Right hindlimb (tissue), 1 donor: Measurements from ENCODE around the gene TRPM8.
"Not testable (repeated sequence)": the region's sequence is repeated elsewhere in the genome, so short reads cannot be mapped to it uniquely, and the experiment has no call there.

Experiments
- DNase-seq: peaks from one replicate; pipeline ENCODE4 v3.0.0-alpha.2; 2018

The TRPM8 gene

DNA sequence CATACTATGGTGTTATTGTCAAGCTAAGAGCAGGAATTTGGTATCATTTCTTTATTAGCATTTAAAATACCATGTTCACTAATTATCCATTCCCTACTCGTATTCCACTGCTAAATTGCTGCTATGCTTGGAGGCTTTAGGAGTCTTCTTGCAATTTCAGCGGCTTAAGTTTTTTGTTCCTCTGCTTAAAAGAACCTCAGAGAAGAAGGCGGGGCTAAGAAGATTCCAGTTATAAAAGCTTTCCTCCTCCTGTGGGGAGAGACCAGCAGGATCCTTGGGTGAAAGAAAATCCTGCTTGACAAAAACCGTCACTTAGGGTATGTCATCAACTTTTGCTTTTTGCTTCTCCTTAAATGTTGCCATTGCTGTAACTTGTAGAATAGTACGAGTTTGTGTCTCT lies at the start of gene TRPM8:
Gene TRPM8 (plus strand): TSS at position 258 of the 400 bp plus-strand sequence. CDS start 9,165 bp downstream, outside the sequence.
- DNase-seq, result no peak

DNA sequence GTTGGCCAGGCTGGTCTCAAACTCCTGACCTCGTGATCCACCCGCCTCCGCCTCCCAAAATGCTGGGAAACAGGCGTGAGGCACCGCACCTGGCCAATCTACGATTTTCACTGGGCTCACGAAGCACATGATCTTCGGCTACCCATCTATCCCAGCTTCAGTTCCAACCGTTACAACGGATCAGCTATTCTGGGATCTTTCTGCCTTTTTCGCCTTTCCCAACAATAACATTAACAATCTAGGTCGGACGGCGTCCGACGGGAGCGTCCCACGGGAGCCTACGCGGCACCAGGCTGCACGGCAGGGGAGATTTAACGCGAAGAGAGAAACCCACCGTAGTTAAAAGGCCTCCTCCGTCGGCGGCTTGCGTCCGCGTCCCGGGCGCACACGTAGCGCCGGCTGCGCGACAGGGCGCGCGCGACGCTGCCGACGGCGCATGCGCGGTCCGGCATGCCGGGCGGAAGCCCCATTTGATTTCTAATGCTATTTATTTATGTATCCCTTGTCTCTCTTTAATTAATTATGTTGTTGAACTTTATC lies 49.1 kb upstream of the TRPM8 start, which contains the start of gene MSL3B:
Gene MSL3B (minus strand): TSS at position 394 of the 540 bp plus-strand sequence.
- peak; percentile 40 for DNase-seq

DNA sequence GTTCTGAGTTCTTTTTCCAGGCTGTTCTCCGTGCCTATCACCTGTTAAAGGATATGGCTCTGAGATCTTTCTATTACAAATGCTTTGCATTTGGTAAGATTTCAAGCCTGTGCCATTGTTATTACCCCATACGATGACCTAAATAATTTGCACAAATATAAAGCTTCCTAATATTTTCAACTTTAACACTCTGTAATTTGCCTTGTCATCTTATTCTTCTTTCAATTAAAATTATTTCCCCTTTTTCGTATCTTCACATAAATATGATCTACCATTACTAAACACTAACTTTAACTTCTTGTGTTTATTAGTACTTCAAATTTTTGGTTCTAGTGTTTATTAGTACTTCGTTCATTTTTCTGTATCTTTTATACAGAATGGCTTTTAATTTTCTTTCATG lies 45.7 kb upstream of the TRPM8 start:
- no peak for DNase-seq

DNA sequence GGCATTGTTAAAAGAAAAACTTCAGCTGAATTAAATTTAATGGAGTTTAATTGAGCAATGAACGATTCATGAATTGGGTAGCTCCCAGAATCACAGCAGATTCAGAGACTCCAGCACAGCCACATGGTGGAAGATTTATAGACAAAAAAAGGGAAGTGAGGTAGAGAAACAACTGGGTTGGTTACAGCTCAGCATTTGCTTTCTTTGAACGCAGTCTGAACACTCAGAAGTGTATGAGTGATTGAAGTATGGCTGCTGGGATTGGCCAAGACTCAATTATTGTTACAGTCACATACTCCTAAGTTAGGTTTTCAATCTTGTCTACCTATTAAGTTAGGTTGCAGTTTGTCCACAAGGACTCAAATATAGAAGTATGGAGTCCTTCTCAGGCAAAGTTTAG lies 45.0 kb upstream of the TRPM8 start:
- DNase-seq, result not testable (repeated sequence)

DNA sequence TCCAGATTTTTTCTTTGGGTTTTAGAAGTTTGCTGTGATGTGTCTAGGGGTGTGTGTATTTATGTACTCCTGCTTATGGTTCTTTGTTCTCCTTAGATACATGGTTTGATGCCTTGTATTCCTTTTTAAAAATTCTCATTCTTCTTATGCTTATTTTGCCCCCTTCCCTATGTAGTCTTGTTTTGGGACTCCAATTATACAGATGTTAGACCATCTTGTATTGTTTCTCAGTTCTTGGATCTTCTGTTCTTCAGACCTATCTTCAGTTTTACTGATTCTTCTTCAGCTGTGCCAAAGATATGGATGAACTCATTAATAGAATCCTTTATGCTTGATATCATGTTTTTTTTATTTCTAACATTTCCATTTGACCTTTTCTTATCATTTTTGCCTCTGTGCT lies 34.8 kb upstream of the TRPM8 start:
- DNase-seq, result no peak

DNA sequence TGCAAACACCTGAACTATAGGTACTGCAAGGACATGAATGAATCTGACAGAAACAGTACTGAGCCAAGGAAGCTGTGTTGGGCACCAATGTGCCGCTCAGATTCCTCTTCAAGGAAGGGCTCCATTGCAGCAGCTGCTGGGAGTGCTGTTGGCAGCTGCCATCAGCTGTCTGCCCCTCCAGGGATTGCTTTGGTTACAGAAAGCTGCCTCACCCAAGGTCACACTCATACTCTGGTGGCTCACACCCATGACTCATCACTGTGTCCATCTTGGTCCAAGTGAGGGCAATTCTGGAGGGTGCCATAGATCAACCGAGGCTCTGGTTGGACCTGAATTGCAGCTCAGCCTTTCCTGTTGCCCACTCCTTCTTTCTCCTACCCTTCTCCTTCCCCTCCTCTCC lies 24.4 kb upstream of the TRPM8 start:
- DNase-seq, result peak; percentile 29

DNA sequence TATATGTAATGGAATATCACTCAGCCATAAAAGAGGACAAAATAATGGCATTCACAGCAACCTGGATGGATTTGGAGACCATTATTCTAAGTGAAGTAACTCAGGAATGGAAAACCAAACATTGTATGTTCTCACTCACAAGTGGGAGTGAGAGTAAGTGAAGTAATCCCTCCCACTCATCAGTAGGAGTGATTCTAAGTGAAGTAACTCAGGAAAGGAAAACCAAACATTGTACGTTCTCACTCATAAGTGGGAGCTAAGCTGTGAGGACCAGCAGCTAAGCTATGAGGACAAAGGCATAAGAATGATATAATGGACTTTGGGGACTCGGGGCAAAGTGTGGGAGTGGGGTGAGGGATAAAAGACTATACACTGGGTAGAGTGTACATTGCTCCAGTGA lies 20.9 kb upstream of the TRPM8 start:
- not testable (repeated sequence) for DNase-seq

DNA sequence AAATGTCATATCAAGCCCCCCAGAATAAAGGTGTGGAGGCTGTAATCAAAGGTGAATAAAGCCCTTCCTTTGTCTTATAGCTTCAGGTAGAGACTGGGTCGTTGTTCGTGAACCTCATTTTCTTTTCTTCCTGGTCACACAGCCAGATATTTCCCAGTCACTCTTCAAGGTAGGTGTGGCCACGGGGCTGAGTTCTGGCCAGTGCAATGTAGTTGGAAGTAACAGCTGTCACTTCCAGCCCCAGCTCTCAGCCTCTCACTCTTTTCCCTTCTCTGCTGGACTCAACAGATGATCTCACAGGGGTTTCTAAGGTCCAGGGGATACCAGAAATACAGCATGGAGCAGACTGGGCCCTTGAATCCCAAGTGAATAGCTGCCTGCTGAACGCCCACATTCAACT lies 15.8 kb upstream of the TRPM8 start:
- DNase-seq, result no peak

DNA sequence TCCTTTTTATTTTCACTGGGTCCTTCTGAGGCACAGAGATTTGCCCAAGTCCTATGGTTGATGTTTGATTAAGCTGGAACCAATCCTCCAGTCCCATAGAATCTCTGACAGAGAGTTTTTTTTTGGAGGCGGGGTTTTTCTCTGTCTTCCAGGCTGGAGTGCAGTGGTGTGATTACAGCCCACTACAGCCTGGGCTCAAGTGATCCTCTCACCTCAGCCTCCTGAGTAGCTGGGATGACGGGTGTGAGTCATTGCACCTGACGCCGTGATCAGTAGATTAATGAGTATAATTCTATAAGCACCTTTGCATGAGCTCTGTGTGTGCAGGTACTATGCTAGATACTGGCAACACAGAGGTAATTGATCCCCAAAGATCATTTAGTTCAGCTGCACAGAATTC lies 15.3 kb upstream of the TRPM8 start:
- DNase-seq, result no peak

DNA sequence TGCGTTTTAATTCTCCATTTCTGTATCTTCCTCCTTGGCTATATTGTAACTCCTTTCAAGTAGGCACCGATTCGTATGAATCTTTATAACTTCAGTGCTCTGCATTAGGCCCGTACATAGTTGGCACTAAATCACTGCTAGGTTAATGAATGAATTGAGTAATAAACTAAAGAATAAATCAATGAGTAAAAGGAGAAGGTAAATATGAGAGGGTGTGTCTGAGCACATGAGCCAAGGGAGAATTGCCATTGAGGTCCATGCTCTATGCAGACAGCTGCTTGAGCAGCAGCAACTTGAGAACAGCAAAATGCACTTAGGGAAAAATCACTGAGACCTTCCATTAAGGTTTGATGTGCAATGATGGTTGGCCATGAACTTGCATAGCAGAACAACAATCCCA lies 11.2 kb upstream of the TRPM8 start:
- DNase-seq, result no peak

DNA sequence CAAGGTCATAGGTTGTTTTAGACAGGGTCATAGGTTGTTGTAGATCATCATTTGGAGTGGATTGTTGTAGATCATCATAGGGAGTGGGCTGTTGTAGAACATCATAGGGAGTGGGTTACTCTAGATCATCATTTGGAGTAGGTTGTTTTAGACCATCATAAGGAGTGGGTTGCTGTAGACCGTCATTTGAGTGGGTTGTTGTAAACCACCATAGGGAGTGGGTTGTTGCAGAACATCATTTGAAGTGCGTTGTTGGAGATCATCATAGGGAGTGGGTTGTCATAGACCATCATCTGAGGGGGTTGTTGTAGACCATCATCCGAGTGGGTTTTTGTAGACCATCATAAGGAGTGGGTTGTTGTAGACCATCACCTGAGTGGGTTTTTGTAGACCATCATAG lies 9.5 kb upstream of the TRPM8 start:
- no peak for DNase-seq

DNA sequence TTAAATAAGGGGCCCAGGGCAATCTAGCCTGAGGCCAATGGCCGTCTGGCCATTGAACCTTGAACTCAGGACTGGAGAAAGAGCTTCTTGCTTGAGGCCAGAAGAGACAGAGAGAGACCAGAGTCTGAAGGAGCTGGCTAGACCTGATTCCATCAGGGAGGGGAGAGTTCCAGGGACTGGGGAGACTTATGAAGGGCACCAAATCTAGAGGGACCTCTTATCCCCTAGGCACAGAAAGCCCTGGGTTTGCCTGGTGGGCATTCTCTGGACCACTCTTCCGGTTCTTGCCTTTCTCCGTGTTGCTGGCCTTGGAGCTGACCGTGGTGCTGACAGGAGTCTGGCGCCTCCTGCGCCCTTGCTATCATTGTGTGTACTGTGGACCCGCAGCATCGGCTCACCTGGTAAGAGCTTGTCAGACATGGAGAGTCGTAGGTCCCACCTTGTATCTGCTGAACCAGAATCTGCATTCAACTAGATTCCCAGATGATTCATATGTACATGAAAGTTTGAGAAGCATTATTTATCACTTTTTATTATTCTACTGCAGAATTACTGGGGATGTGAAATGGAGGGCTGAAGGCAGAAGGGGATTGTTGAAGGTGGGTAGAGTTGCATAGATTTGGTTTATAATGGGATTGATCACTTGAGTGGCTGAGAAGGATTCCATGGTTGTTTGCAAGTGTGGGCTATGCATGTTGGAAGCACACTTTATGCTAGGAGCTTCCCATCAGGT lies 4.3 kb upstream of the TRPM8 start:
- DNase-seq, result peak; percentile 51

DNA sequence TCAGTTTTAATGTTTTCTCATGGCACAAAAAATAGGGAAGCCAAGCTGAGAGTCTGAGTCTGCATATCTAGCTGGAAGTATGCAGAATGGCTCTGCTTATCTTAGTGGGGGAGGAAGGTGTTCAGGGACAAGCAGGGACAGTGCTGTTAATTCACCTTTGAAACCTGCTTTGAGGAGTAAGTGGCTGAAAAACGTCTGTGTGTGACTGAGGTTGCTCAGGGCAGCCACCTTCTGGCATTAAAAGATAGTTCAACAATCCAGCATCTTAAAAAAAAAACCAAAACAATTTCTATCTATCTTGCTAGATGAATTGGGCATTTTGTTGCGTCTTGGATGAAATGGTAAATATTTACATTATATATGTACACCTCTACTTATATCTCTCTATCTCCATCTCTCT lies 2.0 kb upstream of the TRPM8 start:
- DNase-seq, result no peak

DNA sequence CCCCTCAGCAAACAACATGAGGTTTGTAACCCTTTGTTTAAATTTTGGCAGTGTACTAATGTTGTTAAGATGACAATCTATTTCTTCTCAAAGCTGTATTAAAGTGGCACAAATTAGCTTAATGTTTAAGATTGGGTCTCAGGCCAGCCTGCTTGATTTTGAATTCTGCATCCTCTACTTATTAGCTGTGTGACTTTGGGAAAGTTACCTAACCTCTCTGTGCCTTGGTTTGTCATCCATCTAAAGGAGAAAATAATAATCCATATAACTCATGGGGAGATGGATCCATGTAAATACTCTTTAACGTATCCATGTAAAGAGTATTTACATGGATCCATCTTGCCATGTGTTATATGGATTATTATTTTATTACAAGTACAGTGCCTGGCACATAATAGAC lies 2.1 kb downstream of the TRPM8 start:
- no peak for DNase-seq

DNA sequence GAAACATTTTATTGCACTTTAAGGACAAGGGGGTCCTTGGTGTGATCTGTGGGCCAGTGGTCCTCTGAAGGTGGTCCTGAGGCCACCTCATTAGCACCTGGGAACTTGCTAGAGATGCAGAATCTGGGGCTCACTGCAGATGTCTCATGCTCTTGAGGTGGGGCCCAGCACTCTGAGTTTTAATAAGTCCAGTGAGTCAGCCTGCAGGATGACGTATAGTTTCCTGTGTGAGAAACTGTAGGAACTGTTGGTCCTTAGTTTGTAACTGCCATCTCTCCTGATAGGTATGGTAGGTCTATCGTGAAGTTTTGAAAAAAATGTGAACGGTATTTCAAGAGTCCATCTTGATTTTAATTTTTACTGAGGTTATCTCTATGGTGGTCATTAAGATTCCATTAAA lies 2.8 kb downstream of the TRPM8 start:
- no peak for DNase-seq

DNA sequence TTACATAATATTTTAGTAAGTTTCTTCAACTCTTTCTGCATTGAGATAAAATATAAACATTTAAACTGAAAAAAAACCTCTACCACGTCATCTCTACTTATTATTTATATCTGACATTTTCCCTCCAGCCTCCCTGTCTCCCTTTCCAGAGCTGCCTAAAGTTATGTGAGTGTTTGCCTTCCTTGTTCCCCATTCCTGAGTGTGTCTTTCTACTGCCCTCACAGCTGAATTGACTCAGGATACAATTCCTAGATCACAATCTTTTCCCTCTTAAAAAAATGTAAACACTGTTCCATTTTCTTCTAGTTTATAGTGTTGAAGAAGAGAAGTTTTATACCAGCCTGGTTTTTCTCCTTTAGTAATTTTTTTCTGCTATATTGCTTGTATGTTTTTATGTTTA lies 5.3 kb downstream of the TRPM8 start:
- no peak for DNase-seq

DNA sequence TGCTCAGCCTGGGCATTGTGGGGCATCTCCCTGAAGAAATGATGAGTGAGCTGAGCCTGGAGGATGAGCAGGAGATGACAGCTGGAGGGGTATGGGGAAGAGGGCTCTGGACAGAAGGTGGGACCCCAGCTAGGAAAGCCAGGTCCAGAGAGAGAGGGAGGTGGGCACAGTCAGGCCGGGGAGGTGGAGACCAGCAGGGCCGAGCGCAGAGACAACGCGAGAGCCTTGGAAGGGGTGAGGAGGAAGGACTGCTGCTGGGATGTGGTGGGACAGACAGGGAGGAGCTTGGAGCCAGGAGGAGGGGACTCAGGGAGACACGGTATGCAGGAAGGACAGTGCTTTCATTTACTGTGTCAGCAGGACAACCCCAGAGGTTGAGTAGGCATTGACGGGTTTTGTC lies 8.2 kb downstream of the TRPM8 start:
- DNase-seq, result no peak

DNA sequence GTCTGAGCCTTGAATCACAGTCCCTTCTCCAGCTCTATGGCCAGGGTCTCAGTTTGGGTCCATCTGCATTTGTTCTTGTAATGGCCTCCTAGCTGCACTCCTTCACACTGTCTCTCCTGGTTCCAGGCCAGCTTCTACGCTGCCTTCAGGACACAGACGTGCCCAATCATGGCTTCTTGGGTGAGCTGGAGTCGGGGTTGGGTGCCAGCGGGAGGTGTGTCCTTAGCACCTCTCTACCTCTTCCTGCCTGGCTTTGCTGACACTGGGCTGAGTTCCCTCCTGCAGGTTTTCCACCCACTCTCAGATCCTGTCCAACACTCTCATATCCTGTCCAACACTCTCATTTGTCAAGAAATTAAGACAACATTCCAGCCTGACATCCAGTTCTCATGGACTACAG lies 9.6 kb downstream of the TRPM8 start:
- no peak for DNase-seq

DNA sequence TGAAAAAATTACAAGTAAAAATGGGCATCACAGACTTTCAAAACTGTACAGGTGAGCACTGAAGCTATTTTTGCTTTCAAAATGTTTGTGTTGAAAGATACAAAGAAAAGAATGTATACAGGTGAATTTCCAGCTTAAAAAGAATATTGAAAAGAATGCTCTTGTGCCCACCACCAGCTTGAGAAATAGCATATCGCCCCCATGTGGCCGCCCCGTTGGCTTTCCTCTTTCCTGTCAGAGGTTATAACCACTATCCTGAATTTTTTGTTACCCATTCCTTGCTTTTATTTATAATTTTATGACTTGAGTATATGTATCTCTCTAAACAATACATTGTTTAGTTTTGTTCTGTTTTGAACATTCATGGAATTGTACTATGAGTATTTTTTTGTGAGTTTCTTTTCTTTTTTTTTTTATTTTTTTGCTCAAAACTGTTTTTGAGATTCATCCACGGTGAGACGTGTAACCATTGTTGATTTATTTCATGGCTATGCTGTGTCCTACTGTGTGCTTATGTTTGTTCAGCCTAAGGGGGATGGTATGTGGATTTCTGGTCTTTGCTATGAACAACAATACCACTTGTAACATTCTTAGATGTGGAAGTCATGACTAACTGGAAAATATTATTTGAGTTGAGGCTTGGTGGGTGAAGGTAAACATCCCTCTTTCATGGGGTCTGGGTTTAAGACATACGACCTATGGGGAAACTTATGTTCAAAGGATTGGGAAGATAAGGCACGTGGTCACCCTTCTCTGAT lies 11.6 kb downstream of the TRPM8 start:
- no peak for DNase-seq

DNA sequence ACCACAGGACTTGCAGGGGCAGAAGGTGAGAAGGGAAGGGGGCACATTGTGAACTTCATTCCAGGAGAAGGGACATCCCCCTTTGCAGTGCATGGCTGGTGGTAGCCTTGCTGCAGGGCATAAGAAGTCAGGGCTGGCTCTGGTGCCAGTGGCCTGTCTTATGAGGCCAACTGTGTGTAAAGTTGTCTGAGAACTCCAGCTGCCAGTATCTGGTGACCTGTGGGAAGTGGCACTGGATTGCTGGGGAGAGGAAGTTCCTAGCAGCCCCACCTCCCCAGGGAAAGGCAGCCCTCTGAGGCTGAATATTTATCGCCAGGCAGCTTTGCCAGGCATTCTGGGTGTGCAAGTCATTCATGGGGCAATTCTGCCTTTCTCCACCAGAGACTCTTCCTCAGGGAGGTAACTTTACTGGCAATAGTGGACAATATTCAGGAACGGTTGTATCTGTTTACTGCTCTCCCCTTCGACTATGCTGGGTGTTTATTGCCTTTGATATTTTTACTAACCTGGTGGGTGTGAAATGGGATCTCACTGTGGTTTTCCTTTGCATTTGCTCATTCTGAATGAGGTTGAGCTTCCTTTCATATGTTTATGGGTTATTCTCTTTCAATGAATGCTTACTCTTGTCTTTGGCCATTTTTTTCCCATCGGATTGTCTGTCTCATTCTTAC lies 12.3 kb downstream of the TRPM8 start:
- DNase-seq, result no peak

DNA sequence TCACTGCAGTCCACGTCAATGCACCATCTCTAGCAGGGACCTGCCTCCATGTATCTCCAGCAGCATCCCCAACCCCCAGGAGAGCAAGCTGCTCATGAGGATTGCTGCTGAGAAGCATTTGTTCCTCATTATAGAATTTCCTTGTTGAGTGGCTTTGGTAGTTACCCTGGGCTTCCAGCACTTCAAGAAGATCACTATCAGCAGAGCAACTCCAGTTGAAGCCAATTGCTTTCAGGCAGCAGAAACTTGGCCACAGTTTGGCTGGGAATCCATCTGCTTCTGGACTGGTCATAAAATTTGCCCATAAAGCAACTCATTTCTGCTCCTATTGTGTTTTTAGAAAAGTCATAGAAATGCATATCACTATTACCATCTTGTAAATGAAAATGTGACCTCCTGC lies 17.4 kb downstream of the TRPM8 start:
- no peak for DNase-seq

DNA sequence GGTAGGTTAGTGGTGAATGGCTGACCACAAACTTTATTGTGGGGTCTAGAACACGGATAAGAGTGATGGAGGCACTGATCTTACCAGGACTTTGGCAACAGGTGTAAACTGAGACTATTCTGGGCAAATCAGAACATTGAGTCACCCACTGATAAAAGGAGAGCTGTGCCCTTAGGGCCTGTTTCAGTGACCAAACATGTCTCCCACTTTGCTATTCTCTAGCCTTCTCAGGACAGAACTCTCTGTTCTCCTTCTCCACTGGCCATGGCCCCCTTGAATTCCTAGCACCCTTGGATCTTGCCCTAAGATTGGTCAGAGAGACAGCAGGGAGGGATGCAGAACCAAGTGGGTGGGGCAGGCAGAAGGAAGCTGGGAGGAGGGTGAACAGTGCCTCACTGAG lies 18.3 kb downstream of the TRPM8 start:
- no peak for DNase-seq

DNA sequence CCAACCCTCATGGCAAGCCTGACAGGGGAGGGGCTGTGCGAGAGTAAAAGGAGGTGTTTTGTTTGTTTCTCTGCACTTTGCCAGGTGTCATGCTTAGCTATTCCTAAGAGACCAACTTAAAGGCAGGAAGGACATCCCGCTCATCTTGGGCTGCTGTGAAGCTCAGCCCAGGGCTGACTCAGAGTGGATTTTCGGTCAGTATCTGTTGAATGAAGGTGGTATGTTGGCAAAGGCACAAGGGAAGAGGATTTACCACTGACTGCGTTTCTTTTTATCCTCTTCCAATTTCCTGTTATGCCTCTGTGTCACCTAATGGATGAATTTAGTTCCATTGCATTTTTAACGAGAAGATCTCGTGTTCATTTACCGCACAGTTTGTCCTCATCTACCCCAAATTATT lies 18.9 kb downstream of the TRPM8 start:
- no peak for DNase-seq
